Esophagus muscularis mucosa (tissue), 3 donors: ENCODE results near the gene CTNNA3.

Experiments used
- POLR2A ChIP-seq: fragments of 450-650 bp; IDR thresholded peaks from one replicate; pipeline ENCODE4 v1.6.1; 2017; ENCODE audit warnings: antibody characterized with exemption, moderate library complexity, mild to moderate bottlenecking, low read depth
- POLR2AphosphoS5 ChIP-seq, 2 donors: sonication (generic); formaldehyde crosslinking; IDR thresholded peaks; one replicate each; pipeline ENCODE4 v1.6.1; 2017; ENCODE audit warnings: antibody characterized with exemption in 2 of 2
- TF ChIP-seq, protein P1 (sequence below), 3 experiments: fragments of 200-600 bp in 2 of 3; fragments of 450-650 bp in 1 of 3; sonication (generic) in 2 of 3; IDR thresholded peaks; one replicate each; pipeline ENCODE4 v1.5.1; 2017 to 2019; ENCODE audit warnings: antibody characterized with exemption in 3 of 3, mild to moderate bottlenecking in 2 of 3, moderate library complexity in 1 of 3

- TF ChIP-seq, protein P1, sequence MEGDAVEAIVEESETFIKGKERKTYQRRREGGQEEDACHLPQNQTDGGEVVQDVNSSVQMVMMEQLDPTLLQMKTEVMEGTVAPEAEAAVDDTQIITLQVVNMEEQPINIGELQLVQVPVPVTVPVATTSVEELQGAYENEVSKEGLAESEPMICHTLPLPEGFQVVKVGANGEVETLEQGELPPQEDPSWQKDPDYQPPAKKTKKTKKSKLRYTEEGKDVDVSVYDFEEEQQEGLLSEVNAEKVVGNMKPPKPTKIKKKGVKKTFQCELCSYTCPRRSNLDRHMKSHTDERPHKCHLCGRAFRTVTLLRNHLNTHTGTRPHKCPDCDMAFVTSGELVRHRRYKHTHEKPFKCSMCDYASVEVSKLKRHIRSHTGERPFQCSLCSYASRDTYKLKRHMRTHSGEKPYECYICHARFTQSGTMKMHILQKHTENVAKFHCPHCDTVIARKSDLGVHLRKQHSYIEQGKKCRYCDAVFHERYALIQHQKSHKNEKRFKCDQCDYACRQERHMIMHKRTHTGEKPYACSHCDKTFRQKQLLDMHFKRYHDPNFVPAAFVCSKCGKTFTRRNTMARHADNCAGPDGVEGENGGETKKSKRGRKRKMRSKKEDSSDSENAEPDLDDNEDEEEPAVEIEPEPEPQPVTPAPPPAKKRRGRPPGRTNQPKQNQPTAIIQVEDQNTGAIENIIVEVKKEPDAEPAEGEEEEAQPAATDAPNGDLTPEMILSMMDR (IDR thresholded peaks at IDR 0.05), result no peak
- TF ChIP-seq POLR2A, result no peak
- TF ChIP-seq POLR2AphosphoS5 (IDR thresholded peaks at IDR 0.05), result no peak
These were observed 88.0 kb downstream of the CTNNA3 start for GRCh38 chr10:67608001-67608400.
